WTC11 (cell line): Measurements from ENCODE around the gene DDIT4L.

Source experiments
- ESRRA ChIP-seq: sonication (generic); formaldehyde crosslinking; IDR thresholded peaks from 2 replicates; pipeline ENCODE4 v1.8.1; 2022; ENCODE audit warnings: mild to moderate bottlenecking, missing genetic modification reagents, borderline replicate concordance
- JUN ChIP-seq: sonication (generic); formaldehyde crosslinking; IDR thresholded peaks from 2 replicates; pipeline ENCODE4 v1.8.0; 2023; ENCODE audit warnings: mild to moderate bottlenecking, missing genetic modification reagents
- TEAD4 ChIP-seq: sonication (generic); formaldehyde crosslinking; IDR thresholded peaks from 2 replicates; pipeline ENCODE4 v1.8.0; 2022; ENCODE audit warnings: mild to moderate bottlenecking, missing genetic modification reagents
- TF ChIP-seq, protein P1 (sequence below): fragments of 200-600 bp; IDR thresholded peaks from 2 replicates; pipeline ENCODE4 v1.8.0; 2022; ENCODE audit warnings: antibody characterized with exemption
- TF ChIP-seq, protein P2 (sequence below): sonication (generic); formaldehyde crosslinking; IDR thresholded peaks from 2 replicates; pipeline ENCODE4 v1.8.0; 2023; ENCODE audit warnings: missing genetic modification reagents
- TF ChIP-seq, protein P3 (sequence below): sonication (generic); formaldehyde crosslinking; IDR thresholded peaks from 2 replicates; pipeline ENCODE4 v1.8.1; 2022; ENCODE audit warnings: low read depth, mild to moderate bottlenecking, moderate library complexity, missing genetic modification reagents, borderline replicate concordance
- TF ChIP-seq, protein P4 (sequence below): sonication (generic); formaldehyde crosslinking; IDR thresholded peaks from 2 replicates; pipeline ENCODE4 v1.8.1; 2023; ENCODE audit warnings: mild to moderate bottlenecking, missing genetic modification reagents, moderate library complexity
- TF ChIP-seq, protein P5 (sequence below): fragments of 250-450 bp; sonication (Bioruptor Pico); IDR thresholded peaks from 2 replicates; pipeline ENCODE4 v2.1.2; 2022; ENCODE audit warnings: mild to moderate bottlenecking, moderate library complexity

DNA sequence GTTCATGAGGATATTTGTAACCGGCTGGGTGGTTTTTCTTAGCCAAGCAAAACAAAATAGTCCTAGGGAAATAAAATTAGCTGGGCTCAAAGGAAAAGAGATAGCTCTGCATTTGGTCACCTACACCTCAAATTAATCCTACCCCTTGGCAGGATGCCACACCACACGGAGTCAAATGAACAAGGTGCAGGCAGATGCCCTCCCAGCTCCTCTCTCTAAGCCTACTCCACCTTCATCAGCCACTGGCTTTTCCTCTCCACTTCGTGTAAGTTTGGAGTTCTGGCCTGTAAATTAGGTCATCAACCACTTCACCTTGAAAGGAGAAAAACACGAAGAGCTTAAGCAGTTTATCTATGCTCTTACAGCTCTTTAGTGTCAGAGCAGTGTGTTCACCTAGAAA is 1.4 kb downstream of the DDIT4L start:
- TF ChIP-seq, protein P1, sequence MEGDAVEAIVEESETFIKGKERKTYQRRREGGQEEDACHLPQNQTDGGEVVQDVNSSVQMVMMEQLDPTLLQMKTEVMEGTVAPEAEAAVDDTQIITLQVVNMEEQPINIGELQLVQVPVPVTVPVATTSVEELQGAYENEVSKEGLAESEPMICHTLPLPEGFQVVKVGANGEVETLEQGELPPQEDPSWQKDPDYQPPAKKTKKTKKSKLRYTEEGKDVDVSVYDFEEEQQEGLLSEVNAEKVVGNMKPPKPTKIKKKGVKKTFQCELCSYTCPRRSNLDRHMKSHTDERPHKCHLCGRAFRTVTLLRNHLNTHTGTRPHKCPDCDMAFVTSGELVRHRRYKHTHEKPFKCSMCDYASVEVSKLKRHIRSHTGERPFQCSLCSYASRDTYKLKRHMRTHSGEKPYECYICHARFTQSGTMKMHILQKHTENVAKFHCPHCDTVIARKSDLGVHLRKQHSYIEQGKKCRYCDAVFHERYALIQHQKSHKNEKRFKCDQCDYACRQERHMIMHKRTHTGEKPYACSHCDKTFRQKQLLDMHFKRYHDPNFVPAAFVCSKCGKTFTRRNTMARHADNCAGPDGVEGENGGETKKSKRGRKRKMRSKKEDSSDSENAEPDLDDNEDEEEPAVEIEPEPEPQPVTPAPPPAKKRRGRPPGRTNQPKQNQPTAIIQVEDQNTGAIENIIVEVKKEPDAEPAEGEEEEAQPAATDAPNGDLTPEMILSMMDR: no peak
- TF ChIP-seq, protein P2, sequence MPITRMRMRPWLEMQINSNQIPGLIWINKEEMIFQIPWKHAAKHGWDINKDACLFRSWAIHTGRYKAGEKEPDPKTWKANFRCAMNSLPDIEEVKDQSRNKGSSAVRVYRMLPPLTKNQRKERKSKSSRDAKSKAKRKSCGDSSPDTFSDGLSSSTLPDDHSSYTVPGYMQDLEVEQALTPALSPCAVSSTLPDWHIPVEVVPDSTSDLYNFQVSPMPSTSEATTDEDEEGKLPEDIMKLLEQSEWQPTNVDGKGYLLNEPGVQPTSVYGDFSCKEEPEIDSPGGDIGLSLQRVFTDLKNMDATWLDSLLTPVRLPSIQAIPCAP (CRISPR knock-in tag): no peak
- TF ChIP-seq TEAD4 (no peak), JUN (no peak), ESRRA (CRISPR knock-in tag) (no peak)
- TF ChIP-seq, protein P3, sequence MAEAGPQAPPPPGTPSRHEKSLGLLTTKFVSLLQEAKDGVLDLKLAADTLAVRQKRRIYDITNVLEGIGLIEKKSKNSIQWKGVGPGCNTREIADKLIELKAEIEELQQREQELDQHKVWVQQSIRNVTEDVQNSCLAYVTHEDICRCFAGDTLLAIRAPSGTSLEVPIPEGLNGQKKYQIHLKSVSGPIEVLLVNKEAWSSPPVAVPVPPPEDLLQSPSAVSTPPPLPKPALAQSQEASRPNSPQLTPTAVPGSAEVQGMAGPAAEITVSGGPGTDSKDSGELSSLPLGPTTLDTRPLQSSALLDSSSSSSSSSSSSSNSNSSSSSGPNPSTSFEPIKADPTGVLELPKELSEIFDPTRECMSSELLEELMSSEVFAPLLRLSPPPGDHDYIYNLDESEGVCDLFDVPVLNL (CRISPR knock-in tag): no peak
- TF ChIP-seq, protein P4, sequence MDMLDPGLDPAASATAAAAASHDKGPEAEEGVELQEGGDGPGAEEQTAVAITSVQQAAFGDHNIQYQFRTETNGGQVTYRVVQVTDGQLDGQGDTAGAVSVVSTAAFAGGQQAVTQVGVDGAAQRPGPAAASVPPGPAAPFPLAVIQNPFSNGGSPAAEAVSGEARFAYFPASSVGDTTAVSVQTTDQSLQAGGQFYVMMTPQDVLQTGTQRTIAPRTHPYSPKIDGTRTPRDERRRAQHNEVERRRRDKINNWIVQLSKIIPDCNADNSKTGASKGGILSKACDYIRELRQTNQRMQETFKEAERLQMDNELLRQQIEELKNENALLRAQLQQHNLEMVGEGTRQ: no peak
- TF ChIP-seq, protein P5, sequence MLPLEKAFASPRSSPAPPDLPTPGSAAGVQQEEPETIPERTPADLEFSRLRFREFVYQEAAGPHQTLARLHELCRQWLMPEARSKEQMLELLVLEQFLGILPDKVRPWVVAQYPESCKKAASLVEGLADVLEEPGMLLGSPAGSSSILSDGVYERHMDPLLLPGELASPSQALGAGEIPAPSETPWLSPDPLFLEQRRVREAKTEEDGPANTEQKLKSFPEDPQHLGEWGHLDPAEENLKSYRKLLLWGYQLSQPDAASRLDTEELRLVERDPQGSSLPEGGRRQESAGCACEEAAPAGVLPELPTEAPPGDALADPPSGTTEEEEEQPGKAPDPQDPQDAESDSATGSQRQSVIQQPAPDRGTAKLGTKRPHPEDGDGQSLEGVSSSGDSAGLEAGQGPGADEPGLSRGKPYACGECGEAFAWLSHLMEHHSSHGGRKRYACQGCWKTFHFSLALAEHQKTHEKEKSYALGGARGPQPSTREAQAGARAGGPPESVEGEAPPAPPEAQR (CRISPR knock-in tag): no peak
